WTC11 (cell line): Measurements from ENCODE around the gene GPATCH2L.

Experiments
- CTCF ChIP-seq: fragments of 200-600 bp; IDR thresholded peaks from 2 replicates; pipeline ENCODE4 v1.8.0; 2022; ENCODE audit warnings: antibody characterized with exemption
- E2F4 ChIP-seq: sonication (generic); formaldehyde crosslinking; IDR thresholded peaks from 2 replicates; pipeline ENCODE4 v1.8.1; 2022; ENCODE audit warnings: low read depth, mild to moderate bottlenecking, moderate library complexity, missing genetic modification reagents, borderline replicate concordance
- ESRRA ChIP-seq: sonication (generic); formaldehyde crosslinking; IDR thresholded peaks from 2 replicates; pipeline ENCODE4 v1.8.1; 2022; ENCODE audit warnings: mild to moderate bottlenecking, missing genetic modification reagents, borderline replicate concordance
- RELA ChIP-seq: sonication (generic); formaldehyde crosslinking; IDR thresholded peaks from 2 replicates; pipeline ENCODE4 v1.8.1; 2022; ENCODE audit warnings: missing genetic modification reagents, mild to moderate bottlenecking, borderline replicate concordance
- ZBTB43 ChIP-seq: sonication (generic); formaldehyde crosslinking; IDR thresholded peaks from 2 replicates; pipeline ENCODE4 v1.8.1; 2023; ENCODE audit warnings: mild to moderate bottlenecking, missing genetic modification reagents
- ZNF532 ChIP-seq: fragments of 250-450 bp; sonication (Bioruptor Pico); IDR thresholded peaks from 2 replicates; pipeline ENCODE4 v1.9.0; 2021; ENCODE audit warnings: mild to moderate bottlenecking, borderline replicate concordance
- TF ChIP-seq, protein P1 (sequence below): sonication (generic); formaldehyde crosslinking; IDR thresholded peaks from 2 replicates; pipeline ENCODE4 v1.8.1; 2022; ENCODE audit warnings: mild to moderate bottlenecking, moderate library complexity, missing genetic modification reagents

GRCh38 chr14:76205708-76206107 is 54.0 kb downstream of the GPATCH2L start:
- TF ChIP-seq CTCF, result no peak
- TF ChIP-seq E2F4 (CRISPR knock-in tag), result no peak
- TF ChIP-seq ZBTB43 (CRISPR knock-in tag), result no peak
- no peak for TF ChIP-seq RELA (CRISPR knock-in tag)
- TF ChIP-seq ZNF532 (CRISPR knock-in tag), result no peak
- TF ChIP-seq ESRRA (CRISPR knock-in tag), result no peak
- TF ChIP-seq, protein P1, sequence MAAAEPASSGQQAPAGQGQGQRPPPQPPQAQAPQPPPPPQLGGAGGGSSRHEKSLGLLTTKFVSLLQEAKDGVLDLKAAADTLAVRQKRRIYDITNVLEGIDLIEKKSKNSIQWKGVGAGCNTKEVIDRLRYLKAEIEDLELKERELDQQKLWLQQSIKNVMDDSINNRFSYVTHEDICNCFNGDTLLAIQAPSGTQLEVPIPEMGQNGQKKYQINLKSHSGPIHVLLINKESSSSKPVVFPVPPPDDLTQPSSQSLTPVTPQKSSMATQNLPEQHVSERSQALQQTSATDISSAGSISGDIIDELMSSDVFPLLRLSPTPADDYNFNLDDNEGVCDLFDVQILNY (CRISPR knock-in tag), result no peak
